HG02678 (cell line): ENCODE data around the gene WDR6.

Experiments used
- ATAC-seq: cut with Tn5 transposase; IDR thresholded peaks from one replicate; pipeline ENCODE4 v1.9.1; 2021; ENCODE audit warnings: mild to moderate bottlenecking, moderate library complexity; ENCODE audit not compliant: unreplicated experiment

WDR6 gene

GRCh38 chr3:49028673-49029562 lies 21.7 kb downstream of the WDR6 start, which contains the start of gene IMPDH2:
Gene IMPDH2, minus strand, starts transcription at chr3:49029398. Its CDS starts 48 bp downstream, at chr3:49029350.
- ATAC-seq, result peak; percentile 91

GRCh38 chr3:49029563-49029884 lies 22.3 kb downstream of the WDR6 start:
- ATAC-seq, result no peak

- ATAC-seq, result no peak
Measured at GRCh38 chr3:49030321-49030720, 23.1 kb downstream of the WDR6 start.

GRCh38 chr3:49032646-49033304 lies 25.6 kb downstream of the WDR6 start:
- no peak for ATAC-seq

- ATAC-seq, result no peak
Measured at GRCh38 chr3:49034650-49035049, 27.5 kb downstream of the WDR6 start.

GRCh38 chr3:49035281-49035680 lies 28.1 kb downstream of the WDR6 start:
- no peak for ATAC-seq

GRCh38 chr3:49053543-49053942 lies 46.4 kb downstream of the WDR6 start:
- no peak for ATAC-seq

GRCh38 chr3:49054344-49054862 lies 47.2 kb downstream of the WDR6 start:
- ATAC-seq, result no peak

- no peak for ATAC-seq
Measured at GRCh38 chr3:49057268-49057667, 50.1 kb downstream of the WDR6 start.

- no peak for ATAC-seq
Measured at GRCh38 chr3:49058011-49058410, 50.8 kb downstream of the WDR6 start.
